Muscle layer of duodenum (tissue), 2 donors: Measurements from ENCODE around the gene ETV6.
A peak's percentile ranks its signal among the peaks of the same experiment; 100 is the strongest.

ENCODE experiments used
- H3K27ac ChIP-seq: one replicate; pipeline ENCODE4 v1.7.0; 2013; ENCODE audit warnings: mild to moderate bottlenecking, low read length
- H3K27me3 ChIP-seq: one replicate; pipeline ENCODE4 v1.7.0; 2013; ENCODE audit warnings: low read depth, mild to moderate bottlenecking, control low read depth, low read length
- H3K36me3 ChIP-seq, 2 donors: one replicate each; pipeline ENCODE4 v1.7.0; 2013; ENCODE audit warnings: low read length in 2 of 2, control low read depth in 1 of 2, mild to moderate bottlenecking in 1 of 2; ENCODE audit not compliant: insufficient read depth in 2 of 2, control insufficient read depth in 1 of 2
- H3K4me1 ChIP-seq, 2 donors: one replicate each; pipeline ENCODE4 v1.7.0; 2013; ENCODE audit warnings: low read length in 2 of 2, mild to moderate bottlenecking in 2 of 2, control low read depth in 1 of 2, moderate library complexity in 1 of 2; ENCODE audit not compliant: insufficient read depth in 2 of 2, control insufficient read depth in 1 of 2
- H3K4me3 ChIP-seq, 2 donors: one replicate each; pipeline ENCODE4 v1.7.0; 2013; ENCODE audit warnings: low read length in 2 of 2, low read depth in 1 of 2, mild to moderate bottlenecking in 1 of 2
- H3K9me3 ChIP-seq, 2 donors: one replicate each; pipeline ENCODE4 v1.7.0; 2013; ENCODE audit warnings: low read length in 2 of 2, control low read depth in 1 of 2, mild to moderate bottlenecking in 1 of 2; ENCODE audit not compliant: control insufficient read depth in 1 of 2
- donor health status: healthy.

Gene ETV6

GRCh38 chr12:11836282-11837151 lies 187.0 kb downstream of the ETV6 start:
- Histone ChIP-seq H3K27me3 (no peaks in the 10 kb centered on the region), H3K36me3 (peaks cover 4 to 6% of the 10 kb centered on the region in 2 donors), H3K4me1 (peaks cover 48 to 56% of the 10 kb centered on the region in 2 donors), H3K27ac (peak overlapping the region; percentile 77), H3K9me3 (no peaks in the 10 kb centered on the region), H3K4me3 (no peak overlapping the region)

GRCh38 chr12:11837216-11837934 lies 187.9 kb downstream of the ETV6 start:
- peak overlapping the region; percentile 77 for H3K27ac ChIP-seq
- H3K4me1 ChIP-seq = peaks cover 41 to 56% of the 10 kb centered on the region in 2 donors
- no peaks in the 10 kb centered on the region for H3K27me3 ChIP-seq
- H3K36me3 ChIP-seq = peaks cover 4 to 8% of the 10 kb centered on the region in 2 donors
- H3K9me3 ChIP-seq = no peaks in the 10 kb centered on the region
- H3K4me3 ChIP-seq = no peak overlapping the region

- Histone ChIP-seq H3K4me3 (peak overlapping the region in 1 of 2 donors; percentile 34), H3K27ac (peak overlapping the region; percentile 86), H3K36me3 (peaks cover 4 to 8% of the 10 kb centered on the region in 2 donors), H3K9me3 (no peaks in the 10 kb centered on the region), H3K4me1 (peaks cover 36 to 56% of the 10 kb centered on the region in 2 donors), H3K27me3 (no peaks in the 10 kb centered on the region)
These were observed 188.9 kb downstream of the ETV6 start for GRCh38 chr12:11838403-11838802.

GRCh38 chr12:11839091-11839641 lies 189.7 kb downstream of the ETV6 start:
- Histone ChIP-seq H3K4me3 (peak overlapping the region in 1 of 2 donors; percentile 34), H3K36me3 (peaks cover 4 to 8% of the 10 kb centered on the region in 2 donors), H3K4me1 (peaks cover 29 to 51% of the 10 kb centered on the region in 2 donors), H3K27me3 (no peaks in the 10 kb centered on the region), H3K9me3 (no peaks in the 10 kb centered on the region), H3K27ac (peak overlapping the region; percentile 86)

- no peaks in the 10 kb centered on the region for H3K27me3 ChIP-seq
- no peak overlapping the region for H3K4me3 ChIP-seq
- H3K36me3 ChIP-seq = peaks cover 4 to 8% of the 10 kb centered on the region in 2 donors
- H3K27ac ChIP-seq = peak overlapping the region; percentile 86
- no peaks in the 10 kb centered on the region for H3K9me3 ChIP-seq
- peaks cover 23 to 40% of the 10 kb centered on the region in 2 donors for H3K4me1 ChIP-seq
These were observed 190.9 kb downstream of the ETV6 start for GRCh38 chr12:11840366-11840765.

GRCh38 chr12:11846488-11846887 lies 197.0 kb downstream of the ETV6 start:
- H3K4me1 ChIP-seq = no peaks in the 10 kb centered on the region
- no peaks in the 10 kb centered on the region for H3K27me3 ChIP-seq
- H3K9me3 ChIP-seq = no peaks in the 10 kb centered on the region
- no peak overlapping the region for H3K4me3 ChIP-seq
- H3K27ac ChIP-seq = no peak overlapping the region
- peaks cover 0 to 9% of the 10 kb centered on the region in 2 donors for H3K36me3 ChIP-seq

- no peaks in the 10 kb centered on the region for H3K4me1 ChIP-seq
- H3K27ac ChIP-seq = no peak overlapping the region
- H3K9me3 ChIP-seq = no peaks in the 10 kb centered on the region
- no peaks in the 10 kb centered on the region for H3K27me3 ChIP-seq
- peaks cover 0 to 7% of the 10 kb centered on the region in 2 donors for H3K36me3 ChIP-seq
- H3K4me3 ChIP-seq = no peak overlapping the region
These were observed 198.1 kb downstream of the ETV6 start for GRCh38 chr12:11847539-11847938.

GRCh38 chr12:11849757-11850504 lies 200.5 kb downstream of the ETV6 start:
- no peak overlapping the region for H3K27ac ChIP-seq
- H3K4me1 ChIP-seq = peaks cover 0 to 2% of the 10 kb centered on the region in 2 donors
- H3K9me3 ChIP-seq = no peaks in the 10 kb centered on the region
- H3K4me3 ChIP-seq = no peak overlapping the region
- H3K27me3 ChIP-seq = no peaks in the 10 kb centered on the region
- peaks cover 15 to 16% of the 10 kb centered on the region in 2 donors for H3K36me3 ChIP-seq

GRCh38 chr12:11853126-11853525 lies 203.7 kb downstream of the ETV6 start:
- H3K9me3 ChIP-seq = no peaks in the 10 kb centered on the region
- no peak overlapping the region for H3K27ac ChIP-seq
- no peaks in the 10 kb centered on the region for H3K27me3 ChIP-seq
- peaks cover 16 to 22% of the 10 kb centered on the region in 2 donors for H3K36me3 ChIP-seq
- H3K4me3 ChIP-seq = no peak overlapping the region
- peaks cover 0 to 11% of the 10 kb centered on the region in 2 donors for H3K4me1 ChIP-seq

- Histone ChIP-seq H3K9me3 (no peaks in the 10 kb centered on the region), H3K36me3 (peaks cover 16 to 22% of the 10 kb centered on the region in 2 donors), H3K4me1 (peaks cover 0 to 11% of the 10 kb centered on the region in 2 donors), H3K27ac (no peak overlapping the region), H3K4me3 (no peak overlapping the region), H3K27me3 (no peaks in the 10 kb centered on the region)
These were observed 204.6 kb downstream of the ETV6 start for GRCh38 chr12:11854011-11854499.
